HL-60 (cell line): ENCODE results near the gene DONSON.

Experiments
- DNase-seq, 2 experiments: peaks; one replicate each; pipeline ENCODE4 v3.0.0-alpha.2; 2010 to 2020; ENCODE audit warnings: low read depth in 1 of 2, low spot score in 1 of 2
- H3K27ac ChIP-seq: fragments of 250-450 bp; sonication (Bioruptor Pico); replicated peaks from 2 replicates; pipeline ENCODE4 v1.5.1; 2020; ENCODE audit warnings: mild to moderate bottlenecking, moderate library complexity
- H3K27me3 ChIP-seq: fragments of 250-450 bp; sonication (Bioruptor Pico); 2 replicates; pipeline ENCODE4 v1.5.1; 2021; ENCODE audit warnings: mild to moderate bottlenecking, moderate library complexity; ENCODE audit not compliant: insufficient read depth, poor library complexity, severe bottlenecking
- H3K4me3 ChIP-seq: replicated peaks from 2 replicates; pipeline ENCODE4 v1.5.1; 2011; ENCODE audit warnings: mild to moderate bottlenecking, control low read depth, low read length; ENCODE audit not compliant: insufficient read depth
- CTCF ChIP-seq: IDR thresholded peaks from one replicate; pipeline ENCODE4 v1.5.1; 2011; ENCODE audit warnings: low read length, control low read depth, inconsistent platforms; ENCODE audit not compliant: insufficient read depth
- GABPA ChIP-seq: IDR thresholded peaks from 2 replicates; pipeline ENCODE4 v1.6.1; 2012; ENCODE audit warnings: low read depth
- POLR2AphosphoS5 ChIP-seq: IDR thresholded peaks from 2 replicates; pipeline ENCODE4 v1.6.1; 2012; ENCODE audit warnings: low read depth
- REST ChIP-seq: IDR thresholded peaks from 2 replicates; pipeline ENCODE4 v1.6.1; 2012; ENCODE audit warnings: low read depth; ENCODE audit not compliant: insufficient replicate concordance
- SPI1 ChIP-seq: IDR thresholded peaks from 2 replicates; pipeline ENCODE4 v1.6.1; 2012; ENCODE audit warnings: low read depth, mild to moderate bottlenecking, borderline replicate concordance

Gene DONSON

GRCh38 chr21:33540711-33541104 is 47.8 kb downstream of the DONSON start:
- no peak for TF ChIP-seq GABPA
- no peak for TF ChIP-seq REST
- no peak for TF ChIP-seq POLR2AphosphoS5
- TF ChIP-seq CTCF, result no peak
- TF ChIP-seq SPI1, result no peak
- H3K27me3 ChIP-seq, result no peaks in the 10 kb centered on the region
- no peak for DNase-seq
- H3K27ac ChIP-seq, result peak overlapping the region; percentile 98
- H3K4me3 ChIP-seq, result peak overlapping the region; percentile 79

GRCh38 chr21:33539616-33540015 is 48.9 kb downstream of the DONSON start:
- H3K4me3 ChIP-seq, result no peak overlapping the region
- no peaks in the 10 kb centered on the region for H3K27me3 ChIP-seq
- no peak for TF ChIP-seq REST
- TF ChIP-seq CTCF, result no peak
- TF ChIP-seq SPI1, result no peak
- TF ChIP-seq GABPA, result no peak
- no peak for TF ChIP-seq POLR2AphosphoS5
- no peak overlapping the region for H3K27ac ChIP-seq
- DNase-seq, result no peak

GRCh38 chr21:33537212-33537611 is 51.3 kb downstream of the DONSON start:
- no peaks in the 10 kb centered on the region for H3K27me3 ChIP-seq
- no peak for TF ChIP-seq SPI1
- TF ChIP-seq REST, result no peak
- TF ChIP-seq GABPA, result no peak
- no peak for TF ChIP-seq CTCF
- no peak for TF ChIP-seq POLR2AphosphoS5
- no peak for DNase-seq
- no peak overlapping the region for H3K4me3 ChIP-seq
- no peak overlapping the region for H3K27ac ChIP-seq
